Activated T-helper 1 cell treated with anti-CD3 and anti-CD28 coated beads, Interleukin-2, amount 50 U/mL, for 16 hours (primary cell): ENCODE measurements around the gene P2RX5.

Experiments
- DNase-seq, 2 donors: peaks; one replicate each; pipeline ENCODE4 v3.0.0-alpha.2; 2020; ENCODE audit warnings: low read depth in 1 of 2, low spot score in 1 of 2

P2RX5 gene

GRCh38 chr17:3626831-3627768 is 68.9 kb downstream of the P2RX5 start:
- DNase-seq: no peak
